ENCODE measurements around the gene SLC2A11.

SLC2A11 gene

GRCh38 chr22:23840026-23840425 is 17.6 kb upstream of the SLC2A11 start:
- no peak for TF ChIP-seq REST (IDR thresholded peaks at IDR 0.05; ENCODE audit: low read depth)
- no peak for TF ChIP-seq TCF12 (IDR thresholded peaks at IDR 0.05; ENCODE audit: low read depth)

- TF ChIP-seq REST (IDR thresholded peaks at IDR 0.05; ENCODE audit: low read depth) (no peak), TCF12 (IDR thresholded peaks at IDR 0.05; ENCODE audit: low read depth) (no peak), CEBPB (IDR thresholded peaks at IDR 0.05) (no peak), TAF1 (IDR thresholded peaks at IDR 0.05; ENCODE audit: low read depth) (no peak)
These were observed 16.4 kb upstream of the SLC2A11 start for GRCh38 chr22:23841292-23841691.

GRCh38 chr22:23841736-23842445 is 15.8 kb upstream of the SLC2A11 start:
- no peak for TF ChIP-seq YY1 (IDR thresholded peaks at IDR 0.05; ENCODE audit: low read depth)
- TF ChIP-seq TAF1 (IDR thresholded peaks at IDR 0.05; ENCODE audit: low read depth): no peak
- no peak for TF ChIP-seq EGR1 (IDR thresholded peaks at IDR 0.05)
- TF ChIP-seq CEBPB (IDR thresholded peaks at IDR 0.05): no peak
- TF ChIP-seq NFIC (IDR thresholded peaks at IDR 0.05): no peak
- no peak for TF ChIP-seq MAX (IDR thresholded peaks at IDR 0.05)
- TF ChIP-seq ZBTB7A (IDR thresholded peaks at IDR 0.05; ENCODE audit: low read depth): no peak
- TF ChIP-seq EP300 (IDR thresholded peaks at IDR 0.05; ENCODE audit: borderline replicate concordance): no peak
- no peak for TF ChIP-seq TCF12 (IDR thresholded peaks at IDR 0.05; ENCODE audit: low read depth)
- TF ChIP-seq USF1 (IDR thresholded peaks at IDR 0.05): no peak

GRCh38 chr22:23842599-23842998 is 15.1 kb upstream of the SLC2A11 start:
- TF ChIP-seq FOXM1 (IDR thresholded peaks at IDR 0.05; ENCODE audit: borderline replicate concordance, low read depth) (no peak), NFIC (IDR thresholded peaks at IDR 0.05) (no peak), EGR1 (IDR thresholded peaks at IDR 0.05) (no peak), CREB1 (IDR thresholded peaks at IDR 0.05; ENCODE audit: low read depth) (no peak), TCF12 (IDR thresholded peaks at IDR 0.05; ENCODE audit: low read depth) (no peak), TEAD4 (IDR thresholded peaks at IDR 0.05) (no peak), ZBTB7A (IDR thresholded peaks at IDR 0.05; ENCODE audit: low read depth) (no peak), EP300 (IDR thresholded peaks at IDR 0.05; ENCODE audit: borderline replicate concordance) (no peak), TAF1 (IDR thresholded peaks at IDR 0.05; ENCODE audit: low read depth) (no peak)

GRCh38 chr22:23844739-23845202 is 12.9 kb upstream of the SLC2A11 start:
- no peak for TF ChIP-seq REST (IDR thresholded peaks at IDR 0.05; ENCODE audit: low read depth)
- TF ChIP-seq MAX (IDR thresholded peaks at IDR 0.05): no peak
- TF ChIP-seq FOXM1 (IDR thresholded peaks at IDR 0.05; ENCODE audit: borderline replicate concordance, low read depth): no peak
- TF ChIP-seq CEBPB (IDR thresholded peaks at IDR 0.05): no peak
- TF ChIP-seq NFIC (IDR thresholded peaks at IDR 0.05): no peak
- no peak for TF ChIP-seq CREB1 (IDR thresholded peaks at IDR 0.05; ENCODE audit: low read depth)
- TF ChIP-seq TAF1 (IDR thresholded peaks at IDR 0.05; ENCODE audit: low read depth): no peak
- TF ChIP-seq USF1 (IDR thresholded peaks at IDR 0.05): no peak

Measured in Ishikawa (cell line).